Measurements from ENCODE around the gene C8B.

C8B gene

GRCh38 chr1:56972976-56973375 is 7.2 kb upstream of the C8B start:
- Histone ChIP-seq H3K4me3 (ENCODE audit: extremely low read depth, insufficient read depth, low read length, poor library complexity, severe bottlenecking) (no peak overlapping the region), H3K9me3 (ENCODE audit: control insufficient read depth, low read length) (no peaks in the 10 kb centered on the region), H3K27ac (ENCODE audit: low read depth, low read length, severe bottlenecking) (no peak overlapping the region), H3K4me1 (ENCODE audit: control insufficient read depth, insufficient read depth, low read length, poor library complexity, severe bottlenecking) (no peaks in the 10 kb centered on the region), H3K36me3 (ENCODE audit: control insufficient read depth, insufficient read depth, low read length) (no peaks in the 10 kb centered on the region)
- WGBS, 2 experiments (ENCODE audit: insufficient coverage in 2 of 2) = 80% methylated on average over 1 of the region's 1 CpG; no CpG with 5 or more reads in 1 of the 2 experiments

- no peaks in the 10 kb centered on the region for H3K36me3 ChIP-seq (ENCODE audit: control insufficient read depth, insufficient read depth, low read length)
These were observed 4.5 kb upstream of the C8B start for GRCh38 chr1:56970280-56970679.

GRCh38 chr1:56968878-56969495 is 3.2 kb upstream of the C8B start:
- H3K4me3 ChIP-seq (ENCODE audit: extremely low read depth, insufficient read depth, low read length, poor library complexity, severe bottlenecking) = no peak overlapping the region
- no peaks in the 10 kb centered on the region for H3K9me3 ChIP-seq (ENCODE audit: control insufficient read depth, low read length)
- no peaks in the 10 kb centered on the region for H3K36me3 ChIP-seq (ENCODE audit: control insufficient read depth, insufficient read depth, low read length)
- WGBS, 2 experiments (ENCODE audit: insufficient coverage in 2 of 2) = 89 to 95% methylated on average over 2 of the region's 2 CpGs
- H3K4me1 ChIP-seq (ENCODE audit: control insufficient read depth, insufficient read depth, low read length, poor library complexity, severe bottlenecking) = no peaks in the 10 kb centered on the region
- no peak overlapping the region for H3K27ac ChIP-seq (ENCODE audit: low read depth, low read length, severe bottlenecking)

More at GRCh38 chr1:56970280-56970679, 4.5 kb upstream of the C8B start:
- 100% methylated on average over 1 of the region's 1 CpG for WGBS, 2 experiments (ENCODE audit: insufficient coverage in 2 of 2)
- Histone ChIP-seq H3K4me1 (ENCODE audit: control insufficient read depth, insufficient read depth, low read length, poor library complexity, severe bottlenecking) (no peaks in the 10 kb centered on the region), H3K27ac (ENCODE audit: low read depth, low read length, severe bottlenecking) (no peak overlapping the region), H3K4me3 (ENCODE audit: extremely low read depth, insufficient read depth, low read length, poor library complexity, severe bottlenecking) (no peak overlapping the region), H3K9me3 (ENCODE audit: control insufficient read depth, low read length) (no peaks in the 10 kb centered on the region)

- no peak overlapping the region for H3K27ac ChIP-seq (ENCODE audit: low read depth, low read length, severe bottlenecking)
- no peak overlapping the region for H3K4me3 ChIP-seq (ENCODE audit: extremely low read depth, insufficient read depth, low read length, poor library complexity, severe bottlenecking)
- H3K4me1 ChIP-seq (ENCODE audit: control insufficient read depth, insufficient read depth, low read length, poor library complexity, severe bottlenecking) = no peaks in the 10 kb centered on the region
- 53 to 55% methylated on average over 14 of the region's 15 CpGs for WGBS, 2 experiments (ENCODE audit: insufficient coverage in 2 of 2)
- H3K9me3 ChIP-seq (ENCODE audit: control insufficient read depth, low read length) = no peaks in the 10 kb centered on the region
- H3K36me3 ChIP-seq (ENCODE audit: control insufficient read depth, insufficient read depth, low read length) = no peaks in the 10 kb centered on the region
These were observed 2.4 kb upstream of the C8B start for GRCh38 chr1:56967900-56968832.

GRCh38 chr1:56967355-56967754 is 1.5 kb upstream of the C8B start:
- Histone ChIP-seq H3K4me1 (ENCODE audit: control insufficient read depth, insufficient read depth, low read length, poor library complexity, severe bottlenecking) (no peaks in the 10 kb centered on the region), H3K4me3 (ENCODE audit: extremely low read depth, insufficient read depth, low read length, poor library complexity, severe bottlenecking) (no peak overlapping the region), H3K36me3 (ENCODE audit: control insufficient read depth, insufficient read depth, low read length) (no peaks in the 10 kb centered on the region), H3K9me3 (ENCODE audit: control insufficient read depth, low read length) (no peaks in the 10 kb centered on the region), H3K27ac (ENCODE audit: low read depth, low read length, severe bottlenecking) (no peak overlapping the region)
- 90% methylated on average over 2 of the region's 3 CpGs; no CpG with 5 or more reads in 1 of the 2 experiments for WGBS, 2 experiments (ENCODE audit: insufficient coverage in 2 of 2)

GRCh38 chr1:56966698-56966999 is 834 bp upstream of the C8B start:
- Histone ChIP-seq H3K9me3 (ENCODE audit: control insufficient read depth, low read length) (no peaks in the 10 kb centered on the region), H3K4me1 (ENCODE audit: control insufficient read depth, insufficient read depth, low read length, poor library complexity, severe bottlenecking) (no peaks in the 10 kb centered on the region), H3K36me3 (ENCODE audit: control insufficient read depth, insufficient read depth, low read length) (no peaks in the 10 kb centered on the region), H3K4me3 (ENCODE audit: extremely low read depth, insufficient read depth, low read length, poor library complexity, severe bottlenecking) (no peak overlapping the region), H3K27ac (ENCODE audit: low read depth, low read length, severe bottlenecking) (no peak overlapping the region)
- WGBS, 2 experiments (ENCODE audit: insufficient coverage in 2 of 2) = no CpG with 5 or more reads among the region's 1 CpG

GRCh38 chr1:56965191-56965590 is 624 bp downstream of the C8B start:
- Histone ChIP-seq H3K4me1 (ENCODE audit: control insufficient read depth, insufficient read depth, low read length, poor library complexity, severe bottlenecking) (no peaks in the 10 kb centered on the region), H3K4me3 (ENCODE audit: extremely low read depth, insufficient read depth, low read length, poor library complexity, severe bottlenecking) (no peak overlapping the region), H3K27ac (ENCODE audit: low read depth, low read length, severe bottlenecking) (no peak overlapping the region), H3K9me3 (ENCODE audit: control insufficient read depth, low read length) (no peaks in the 10 kb centered on the region), H3K36me3 (ENCODE audit: control insufficient read depth, insufficient read depth, low read length) (no peaks in the 10 kb centered on the region)
- 96% methylated on average over 3 of the region's 3 CpGs; no CpG with 5 or more reads in 1 of the 2 experiments for WGBS, 2 experiments (ENCODE audit: insufficient coverage in 2 of 2)

GRCh38 chr1:56964349-56965017 is 1.3 kb downstream of the C8B start:
- Histone ChIP-seq H3K36me3 (ENCODE audit: control insufficient read depth, insufficient read depth, low read length) (no peaks in the 10 kb centered on the region), H3K9me3 (ENCODE audit: control insufficient read depth, low read length) (no peaks in the 10 kb centered on the region), H3K4me1 (ENCODE audit: control insufficient read depth, insufficient read depth, low read length, poor library complexity, severe bottlenecking) (no peaks in the 10 kb centered on the region), H3K27ac (ENCODE audit: low read depth, low read length, severe bottlenecking) (no peak overlapping the region), H3K4me3 (ENCODE audit: extremely low read depth, insufficient read depth, low read length, poor library complexity, severe bottlenecking) (no peak overlapping the region)
- WGBS, 2 experiments (ENCODE audit: insufficient coverage in 2 of 2) = 95 to 96% methylated on average over 6 to 8 of the region's 9 CpGs

- Histone ChIP-seq H3K9me3 (ENCODE audit: control insufficient read depth, low read length) (no peaks in the 10 kb centered on the region), H3K27ac (ENCODE audit: low read depth, low read length, severe bottlenecking) (no peak overlapping the region), H3K36me3 (ENCODE audit: control insufficient read depth, insufficient read depth, low read length) (no peaks in the 10 kb centered on the region), H3K4me3 (ENCODE audit: extremely low read depth, insufficient read depth, low read length, poor library complexity, severe bottlenecking) (no peak overlapping the region), H3K4me1 (ENCODE audit: control insufficient read depth, insufficient read depth, low read length, poor library complexity, severe bottlenecking) (peaks cover 4% of the 10 kb centered on the region)
- WGBS, 2 experiments (ENCODE audit: insufficient coverage in 2 of 2) = 90 to 95% methylated on average over 1 to 2 of the region's 4 CpGs
These were observed 2.1 kb downstream of the C8B start for GRCh38 chr1:56963667-56964066.

GRCh38 chr1:56961426-56961825 is 4.4 kb downstream of the C8B start:
- Histone ChIP-seq H3K4me3 (ENCODE audit: extremely low read depth, insufficient read depth, low read length, poor library complexity, severe bottlenecking) (no peak overlapping the region), H3K27ac (ENCODE audit: low read depth, low read length, severe bottlenecking) (no peak overlapping the region), H3K9me3 (ENCODE audit: control insufficient read depth, low read length) (no peaks in the 10 kb centered on the region), H3K36me3 (ENCODE audit: control insufficient read depth, insufficient read depth, low read length) (no peaks in the 10 kb centered on the region), H3K4me1 (ENCODE audit: control insufficient read depth, insufficient read depth, low read length, poor library complexity, severe bottlenecking) (peaks cover 15% of the 10 kb centered on the region)
- 91 to 97% methylated on average over 6 to 9 of the region's 10 CpGs for WGBS, 2 experiments (ENCODE audit: insufficient coverage in 2 of 2)

All from mesodermal cell (in vitro differentiated cells).